DOHH2 (cell line): ENCODE measurements around the gene SLC8B1.

ENCODE experiments used
- EZH2phosphoT487 ChIP-seq: fragments of 200-600 bp; sonication (generic); IDR thresholded peaks from 2 replicates; pipeline ENCODE4 v1.6.1; 2017; ENCODE audit warnings: borderline replicate concordance, mild to moderate bottlenecking, antibody characterized with exemption, low read length, moderate library complexity, mixed read lengths
- TF ChIP-seq, protein P1 (sequence below): fragments of 200-600 bp; sonication (generic); IDR thresholded peaks from one replicate; pipeline ENCODE4 v1.5.1; 2014; ENCODE audit warnings: antibody characterized with exemption, mild to moderate bottlenecking, low read depth, low read length; ENCODE audit not compliant: poor library complexity, severe bottlenecking

- TF ChIP-seq, protein P1, sequence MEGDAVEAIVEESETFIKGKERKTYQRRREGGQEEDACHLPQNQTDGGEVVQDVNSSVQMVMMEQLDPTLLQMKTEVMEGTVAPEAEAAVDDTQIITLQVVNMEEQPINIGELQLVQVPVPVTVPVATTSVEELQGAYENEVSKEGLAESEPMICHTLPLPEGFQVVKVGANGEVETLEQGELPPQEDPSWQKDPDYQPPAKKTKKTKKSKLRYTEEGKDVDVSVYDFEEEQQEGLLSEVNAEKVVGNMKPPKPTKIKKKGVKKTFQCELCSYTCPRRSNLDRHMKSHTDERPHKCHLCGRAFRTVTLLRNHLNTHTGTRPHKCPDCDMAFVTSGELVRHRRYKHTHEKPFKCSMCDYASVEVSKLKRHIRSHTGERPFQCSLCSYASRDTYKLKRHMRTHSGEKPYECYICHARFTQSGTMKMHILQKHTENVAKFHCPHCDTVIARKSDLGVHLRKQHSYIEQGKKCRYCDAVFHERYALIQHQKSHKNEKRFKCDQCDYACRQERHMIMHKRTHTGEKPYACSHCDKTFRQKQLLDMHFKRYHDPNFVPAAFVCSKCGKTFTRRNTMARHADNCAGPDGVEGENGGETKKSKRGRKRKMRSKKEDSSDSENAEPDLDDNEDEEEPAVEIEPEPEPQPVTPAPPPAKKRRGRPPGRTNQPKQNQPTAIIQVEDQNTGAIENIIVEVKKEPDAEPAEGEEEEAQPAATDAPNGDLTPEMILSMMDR: no peak
- TF ChIP-seq EZH2phosphoT487: no peak
Observed at GRCh38 chr12:113271853-113272561, 62.9 kb downstream of the SLC8B1 start.
